ENCODE results near the gene ASIC5.
A peak's percentile ranks its signal among the peaks of the same experiment; 100 is the strongest.

Gene ASIC5

DNA sequence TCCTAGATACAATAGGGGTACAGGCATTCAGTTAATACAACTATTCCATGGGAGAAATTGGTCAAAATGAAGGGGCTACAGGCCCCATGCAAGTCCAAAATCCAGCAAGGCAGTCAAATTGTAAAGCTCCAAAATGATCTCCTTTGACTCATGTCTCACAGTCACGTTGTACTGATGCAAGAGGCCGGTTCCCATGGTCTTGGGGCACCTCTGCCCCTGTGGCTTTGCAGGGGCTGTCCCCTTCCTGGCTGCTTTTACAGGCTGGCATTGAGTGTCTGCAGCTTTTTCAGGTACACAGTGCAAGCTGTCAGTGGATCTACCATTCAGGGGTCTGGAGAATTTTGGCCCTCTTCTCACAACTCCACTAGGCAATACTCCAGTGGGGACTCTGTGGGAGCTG, 12.5 kb upstream of the ASIC5 start:
- no peak for DNase-seq

DNA sequence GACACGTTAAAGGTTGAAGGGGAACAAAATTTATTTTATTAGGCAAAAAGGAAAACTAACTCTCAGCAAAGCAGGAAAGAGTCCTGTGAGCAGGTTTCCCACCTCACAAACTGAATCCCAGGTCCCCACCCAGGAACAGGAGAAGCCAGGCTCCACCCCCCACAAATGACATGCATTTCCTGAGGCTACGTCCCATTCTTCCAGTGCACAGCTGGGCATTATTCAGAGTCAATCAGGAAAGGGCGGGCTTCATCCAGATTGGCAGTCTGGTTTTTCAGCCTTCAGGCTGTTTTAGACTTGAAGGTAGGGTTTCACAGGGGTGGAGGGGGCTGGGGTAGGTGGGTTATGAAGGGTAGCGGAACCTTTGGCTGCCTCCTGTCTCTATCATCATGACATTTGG, 11.9 kb upstream of the ASIC5 start:
- no peak for DNase-seq

DNA sequence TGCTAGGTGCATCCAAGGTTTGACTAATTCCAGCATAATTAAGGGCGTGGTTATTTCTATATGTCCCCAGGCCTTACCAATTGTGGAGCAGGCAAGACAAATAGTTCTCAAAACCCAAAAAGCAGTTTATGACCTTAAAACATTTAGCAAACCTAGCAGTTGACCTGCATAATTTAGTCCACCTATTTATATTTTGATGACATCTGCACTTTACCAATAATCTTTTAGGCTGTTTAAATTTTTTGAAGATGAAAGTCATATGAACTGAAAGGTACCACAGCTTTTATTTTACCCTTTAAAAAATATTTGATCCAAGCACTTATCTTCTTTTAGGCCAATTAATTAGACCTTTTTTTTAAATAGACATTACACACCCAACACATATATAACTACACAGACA, 9.8 kb upstream of the ASIC5 start:
- DNase-seq, result no peak

DNA sequence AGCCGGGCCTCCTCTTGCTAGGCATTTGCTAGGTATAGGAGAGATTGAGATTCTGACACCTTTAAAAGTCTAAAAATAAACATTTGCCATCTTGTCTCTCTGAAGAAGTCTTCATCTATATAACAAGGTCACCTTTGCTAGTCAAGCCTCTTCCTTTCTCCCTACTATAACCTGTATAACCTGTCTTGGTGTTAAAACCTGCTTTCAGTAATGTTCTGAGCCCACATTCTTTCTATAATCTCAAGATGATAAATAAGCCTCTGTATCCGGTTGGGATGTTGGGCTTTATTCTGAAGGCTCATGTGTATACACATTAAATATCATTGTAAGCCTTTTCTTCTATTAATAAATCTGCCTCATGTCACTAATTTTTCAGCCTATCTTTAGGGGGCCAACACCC, 10.2 kb downstream of the ASIC5 start:
- no peak for DNase-seq

DNA sequence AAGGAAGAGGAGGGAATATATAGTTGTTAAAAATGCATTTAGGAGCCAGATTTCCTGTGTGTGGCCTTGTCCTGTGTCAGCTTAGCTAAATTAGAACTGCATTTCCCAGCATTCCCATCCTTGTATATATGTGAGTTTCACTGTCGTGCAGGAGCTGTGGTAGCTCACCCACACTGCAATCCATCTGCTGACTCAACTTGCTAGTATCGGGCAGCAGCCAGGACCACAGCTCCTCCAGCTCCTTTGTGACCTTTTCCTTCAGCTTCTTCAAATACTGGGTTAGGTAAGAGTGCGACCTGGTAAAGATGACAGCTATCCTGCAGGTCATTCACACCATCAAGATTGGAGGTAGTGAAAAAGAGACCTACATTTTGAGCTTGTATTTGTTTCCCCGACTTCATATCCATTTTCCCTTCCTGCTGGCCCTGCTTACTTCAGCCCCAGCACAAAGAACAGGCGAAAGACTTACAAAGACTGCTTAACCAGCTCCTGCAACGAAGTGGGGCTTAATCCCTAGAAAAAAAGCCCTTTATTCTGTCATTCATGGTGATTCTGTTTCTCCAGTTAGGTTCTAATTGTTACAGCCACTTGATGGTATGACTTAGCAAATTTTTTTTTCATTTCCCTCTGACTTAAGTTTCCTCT, 11.4 kb downstream of the ASIC5 start:
- DNase-seq, result peak; percentile 13

DNA sequence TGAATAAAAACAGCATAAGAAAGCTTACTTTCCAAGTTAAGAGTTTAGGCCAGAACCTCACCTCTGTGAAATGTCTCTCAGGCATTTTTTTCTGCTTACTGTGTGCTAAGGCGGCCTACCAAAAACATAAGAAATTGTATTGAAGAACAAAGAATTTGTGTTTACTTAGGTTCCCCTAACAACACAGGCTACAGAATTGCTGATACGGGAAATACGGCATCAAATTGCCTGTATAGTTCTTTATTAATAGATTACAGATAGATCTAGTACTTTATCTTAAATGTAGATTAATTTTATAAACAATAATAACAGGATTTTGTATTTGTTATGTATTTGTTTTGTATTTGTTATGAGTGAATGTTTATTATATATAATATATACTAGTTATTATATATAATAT, 12.9 kb downstream of the ASIC5 start:
- no peak for DNase-seq

DNA sequence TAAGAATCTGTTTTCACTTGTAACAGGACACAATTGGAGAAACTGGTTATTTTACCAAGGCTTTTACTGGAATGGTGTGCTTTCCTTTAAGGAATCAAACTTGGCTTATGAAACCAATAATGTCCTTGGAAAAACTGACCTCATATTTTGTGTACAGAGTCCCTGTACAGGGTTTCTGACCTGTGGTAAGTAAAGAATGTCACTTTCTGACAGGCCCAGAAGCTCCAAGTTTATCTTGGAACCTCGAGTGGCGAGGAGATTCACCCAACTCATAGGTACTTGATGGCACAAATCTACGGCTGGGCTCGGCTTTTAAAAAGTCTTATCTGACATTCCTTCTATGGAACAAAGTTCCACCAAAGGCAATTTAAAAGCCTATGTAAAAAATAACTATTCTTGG, 17.0 kb downstream of the ASIC5 start:
- no peak for DNase-seq

DNA sequence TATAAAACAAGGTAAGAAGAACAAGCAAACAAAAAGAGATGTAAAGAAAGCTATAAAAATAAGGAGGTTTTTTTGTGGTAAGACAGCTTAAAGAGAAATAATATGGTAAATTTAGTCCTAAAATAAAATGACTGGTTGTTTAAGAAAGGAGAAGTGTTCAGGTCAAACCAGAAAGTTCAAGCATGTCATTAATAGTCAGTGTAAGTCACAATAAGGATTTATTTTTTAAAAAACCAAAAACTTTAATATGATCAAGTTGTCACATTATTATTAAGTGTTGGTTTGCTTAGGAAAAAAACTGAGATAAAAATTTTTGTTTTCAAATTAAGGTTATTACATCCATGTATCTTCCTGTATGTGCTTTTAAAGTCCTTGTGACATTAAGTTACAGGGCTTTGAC, 19.1 kb downstream of the ASIC5 start:
- no peak for DNase-seq

DNA sequence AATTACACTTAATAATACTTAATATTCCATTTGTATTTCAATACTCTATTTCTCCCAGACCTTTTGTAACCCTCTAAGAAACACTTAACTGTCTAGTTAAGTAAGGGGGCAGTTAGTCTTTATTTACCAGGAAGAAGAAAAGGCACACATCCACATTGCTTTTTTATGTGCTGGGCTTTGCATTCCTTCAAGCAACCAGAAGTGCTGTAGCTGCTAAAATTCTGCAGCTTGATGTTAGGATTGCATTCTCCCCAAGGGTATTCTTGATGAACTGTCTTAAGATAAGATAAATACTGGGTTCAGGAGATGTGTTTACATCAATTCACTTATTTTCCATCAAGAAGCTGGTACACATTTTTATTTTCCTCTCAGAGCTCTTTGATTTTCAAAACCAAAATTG, 24.0 kb downstream of the ASIC5 start:
- DNase-seq, result no peak

DNA sequence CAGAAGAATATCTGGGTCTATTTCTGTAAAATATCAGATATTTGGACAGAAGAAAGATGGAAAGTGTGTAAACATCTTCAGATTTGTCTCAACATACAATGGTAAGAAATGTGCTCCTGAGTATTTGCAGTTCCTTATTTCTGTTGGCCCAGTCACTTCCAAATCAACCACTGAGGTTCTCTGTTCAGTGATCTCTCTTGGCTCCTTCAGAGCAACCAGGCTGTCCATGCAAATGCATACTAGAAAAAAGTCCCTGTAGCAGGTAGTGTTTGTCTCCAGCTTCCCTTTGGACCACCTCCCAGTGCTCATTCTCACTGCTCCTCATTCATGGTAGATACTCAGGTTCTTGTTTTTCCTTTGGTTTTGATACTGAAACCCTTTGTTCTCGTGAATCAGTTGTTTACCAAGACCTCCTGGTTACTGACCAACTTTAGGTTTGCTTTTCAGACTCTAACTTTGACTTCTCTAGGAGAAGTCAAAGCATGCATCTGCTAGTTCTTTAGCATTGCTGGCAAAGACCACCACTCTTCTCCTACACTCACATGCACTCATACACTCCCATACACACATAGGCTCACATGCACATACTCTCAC, 28.8 kb downstream of the ASIC5 start:
- no peak for DNase-seq

DNA sequence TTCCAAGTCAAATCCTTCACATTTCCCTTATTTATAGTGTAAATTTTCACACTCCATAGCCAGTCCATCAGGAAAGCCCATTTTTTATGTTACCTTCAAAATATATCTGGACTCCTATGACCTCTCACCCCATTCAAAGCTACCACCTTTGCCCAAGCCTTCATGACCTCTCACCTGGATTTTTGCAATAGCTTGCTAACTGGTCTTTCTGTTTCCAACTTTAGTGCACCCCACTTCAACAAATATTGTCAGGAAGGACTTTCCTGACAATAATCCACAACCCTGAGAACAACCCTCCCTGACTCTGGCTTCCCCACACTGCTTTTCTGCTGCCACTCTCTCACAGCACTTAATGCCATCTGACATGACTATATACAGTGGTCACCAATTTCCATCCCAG, 33.4 kb downstream of the ASIC5 start:
- DNase-seq, result no peak

DNA sequence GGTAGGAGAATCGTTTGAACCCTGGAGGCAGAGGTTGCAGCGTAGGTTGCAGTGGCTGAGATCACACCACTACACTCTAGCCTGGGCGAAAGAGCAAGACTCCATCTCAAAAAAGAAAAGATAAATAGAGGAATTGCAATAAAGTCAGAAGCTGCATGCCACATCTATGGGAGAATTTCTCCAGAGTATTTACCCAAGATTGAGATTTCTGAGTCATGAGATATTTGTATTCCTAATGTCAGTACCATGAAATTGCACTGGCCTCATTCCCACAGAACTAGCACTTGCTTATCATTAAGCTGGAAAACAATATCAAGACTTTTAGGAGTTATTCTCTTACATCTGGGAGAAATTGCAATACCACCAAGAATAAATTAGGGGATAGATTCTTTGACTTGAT, 37.4 kb downstream of the ASIC5 start:
- DNase-seq, result no peak

DNA sequence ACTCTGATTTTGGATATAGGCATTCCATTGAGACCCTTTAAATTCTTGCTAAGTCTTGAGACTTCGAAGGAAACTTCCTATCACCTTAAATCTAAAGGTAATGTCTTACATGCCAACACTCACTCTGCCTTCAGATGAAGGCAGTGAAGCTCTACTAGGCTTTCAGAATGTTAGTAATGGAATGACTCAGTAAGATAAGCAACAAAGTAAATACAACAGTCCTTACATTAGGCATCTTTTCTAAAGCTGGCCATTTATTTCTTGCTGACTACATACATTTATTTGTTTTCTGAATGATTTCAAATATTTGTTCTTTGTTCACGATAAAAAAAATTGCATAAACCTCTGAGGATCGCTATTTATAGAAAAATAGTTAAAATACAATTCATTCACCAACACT, 43.5 kb downstream of the ASIC5 start:
- DNase-seq, result no peak

DNA sequence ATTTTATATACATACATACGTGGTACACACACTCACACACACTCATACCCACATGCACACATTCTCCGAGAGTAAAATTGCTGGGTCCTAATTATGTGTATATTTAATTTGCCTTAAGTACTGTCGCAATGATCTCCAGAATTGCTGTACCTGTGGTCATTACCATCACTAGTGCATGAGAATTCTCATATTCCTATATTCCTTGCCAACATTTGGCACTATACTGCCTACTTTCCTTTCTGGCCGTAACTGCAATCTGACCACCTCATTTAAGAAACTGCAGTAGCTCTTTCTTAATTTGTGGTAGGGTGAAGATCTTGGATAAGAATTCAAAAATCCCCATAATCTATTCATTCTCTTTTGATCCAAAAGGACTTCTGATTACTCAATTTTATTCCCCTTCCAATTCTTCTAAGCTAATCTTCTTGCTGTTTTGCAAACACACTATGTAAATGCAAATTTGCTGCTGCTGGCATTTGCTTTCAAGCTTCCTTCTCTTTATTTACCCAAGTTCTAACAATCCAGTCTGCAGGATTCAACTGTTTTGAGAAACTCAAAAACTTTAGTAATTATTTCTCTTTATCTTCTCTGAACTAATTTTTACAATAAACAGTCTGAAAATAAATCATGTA, 45.1 kb downstream of the ASIC5 start:
- no peak for DNase-seq

DNA sequence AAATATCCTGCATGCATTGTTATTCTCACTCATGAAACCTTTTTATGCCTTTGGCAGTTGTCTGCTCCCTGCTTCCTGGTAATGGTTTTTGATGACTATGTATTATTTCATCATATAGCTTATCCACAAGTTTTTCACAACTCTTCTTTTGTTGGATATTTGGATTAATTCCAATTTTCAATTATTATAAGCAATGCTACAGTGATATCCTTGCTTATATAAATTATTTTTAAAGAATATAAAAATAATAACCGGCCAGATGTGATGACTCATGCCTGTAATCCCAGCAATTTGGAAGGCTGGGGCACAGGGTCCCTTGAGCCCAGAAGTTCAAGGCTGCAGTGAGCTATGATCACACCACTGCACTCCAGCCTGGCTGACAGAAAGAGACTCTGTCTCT, 47.0 kb downstream of the ASIC5 start:
- DNase-seq, result no peak

DNA sequence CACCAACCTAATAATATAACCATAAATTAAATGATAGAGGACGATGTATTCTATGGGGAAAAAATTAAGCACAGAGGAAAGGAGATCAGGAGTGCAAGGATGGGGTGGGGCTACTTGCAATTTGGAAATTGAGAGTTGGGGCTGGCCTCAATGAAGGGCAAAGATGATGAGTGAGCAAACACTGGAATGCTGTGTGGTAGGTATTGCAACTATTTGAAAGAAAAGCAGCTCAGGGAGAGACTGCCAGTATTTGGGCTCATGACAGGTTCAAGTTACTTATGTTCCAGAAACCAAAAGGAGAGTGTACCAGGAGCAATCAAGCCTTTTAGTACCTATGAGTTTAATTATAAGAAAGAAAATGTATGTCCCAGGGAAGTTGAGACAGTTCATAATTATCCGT, 47.4 kb downstream of the ASIC5 start:
- DNase-seq, result no peak

DNA sequence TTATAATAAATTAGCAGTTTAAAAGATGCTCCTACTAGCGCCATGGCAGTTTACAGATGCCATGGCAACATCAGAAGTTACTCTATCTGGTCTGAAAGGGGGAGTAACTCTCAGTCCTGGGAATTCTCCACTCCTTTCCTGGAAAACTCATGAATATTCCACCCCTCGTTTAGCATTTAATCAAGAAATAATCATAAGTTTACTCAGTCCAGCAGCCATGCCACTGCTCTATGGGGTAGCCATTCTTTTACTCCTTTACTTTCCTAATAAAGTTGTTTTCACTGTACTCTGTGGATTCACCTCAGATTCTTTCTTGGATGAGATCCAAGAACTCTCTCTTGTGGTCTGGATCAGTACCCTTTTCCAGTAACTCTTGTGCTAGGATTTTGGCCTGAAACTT, 55.0 kb downstream of the ASIC5 start:
- DNase-seq, result no peak

DNA sequence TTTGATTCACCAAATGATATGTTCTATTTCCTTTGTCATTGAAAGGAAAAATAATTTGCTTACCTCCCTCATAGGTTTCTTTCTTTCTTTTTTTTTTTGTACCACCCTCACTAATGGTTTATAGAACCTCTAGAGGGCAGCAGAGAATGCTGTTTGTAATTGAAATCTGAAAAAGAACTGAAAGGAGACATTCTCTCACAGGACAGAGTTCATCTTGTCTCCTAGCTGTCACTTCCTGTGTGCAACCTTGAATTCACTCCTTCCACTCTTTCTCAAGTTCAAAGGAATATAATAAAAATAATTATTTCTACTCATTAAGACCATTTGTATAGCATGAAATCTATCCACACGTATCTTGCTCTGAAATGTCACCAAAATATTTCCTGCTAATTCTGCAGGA, 56.2 kb downstream of the ASIC5 start:
- peak; percentile 89 for DNase-seq

DNA sequence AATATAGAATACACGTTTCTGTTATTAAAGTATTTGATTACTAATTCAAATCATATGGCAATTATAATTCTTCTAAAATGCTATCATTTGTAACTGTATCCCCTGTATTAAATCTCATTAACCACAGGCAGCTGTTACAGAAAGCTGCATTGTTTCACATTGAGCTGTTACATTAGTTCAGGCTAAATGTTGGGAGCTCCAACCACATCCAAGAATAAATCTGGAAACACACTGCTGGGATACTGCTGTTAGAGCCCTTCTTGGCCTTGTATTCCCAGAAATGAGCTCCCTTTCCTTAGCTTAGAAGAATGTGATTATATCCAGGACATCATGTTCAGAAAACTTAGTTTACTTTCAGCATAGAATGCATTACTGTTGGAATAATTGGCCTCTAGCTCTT, 59.1 kb downstream of the ASIC5 start:
- peak; percentile 50 for DNase-seq

DNA sequence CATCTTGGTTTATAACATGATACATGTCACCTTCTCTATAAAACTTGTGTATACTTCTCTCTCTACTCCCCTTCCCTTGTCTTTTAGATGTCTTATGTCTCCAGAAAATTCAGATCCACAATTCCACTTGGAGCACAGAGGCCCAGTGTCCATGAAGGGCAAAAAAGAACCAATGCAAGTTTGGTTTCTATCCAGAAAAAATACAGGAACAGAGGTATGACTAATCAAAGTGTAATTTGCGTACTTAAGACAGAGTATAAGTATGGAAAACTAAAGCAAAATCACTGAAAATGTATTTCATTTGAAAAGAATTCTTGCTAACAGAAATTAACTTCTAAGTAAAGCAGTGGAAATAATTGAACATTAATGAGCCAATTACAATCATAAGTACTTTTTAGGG, 61.1 kb downstream of the ASIC5 start:
- DNase-seq, result no peak

DNA sequence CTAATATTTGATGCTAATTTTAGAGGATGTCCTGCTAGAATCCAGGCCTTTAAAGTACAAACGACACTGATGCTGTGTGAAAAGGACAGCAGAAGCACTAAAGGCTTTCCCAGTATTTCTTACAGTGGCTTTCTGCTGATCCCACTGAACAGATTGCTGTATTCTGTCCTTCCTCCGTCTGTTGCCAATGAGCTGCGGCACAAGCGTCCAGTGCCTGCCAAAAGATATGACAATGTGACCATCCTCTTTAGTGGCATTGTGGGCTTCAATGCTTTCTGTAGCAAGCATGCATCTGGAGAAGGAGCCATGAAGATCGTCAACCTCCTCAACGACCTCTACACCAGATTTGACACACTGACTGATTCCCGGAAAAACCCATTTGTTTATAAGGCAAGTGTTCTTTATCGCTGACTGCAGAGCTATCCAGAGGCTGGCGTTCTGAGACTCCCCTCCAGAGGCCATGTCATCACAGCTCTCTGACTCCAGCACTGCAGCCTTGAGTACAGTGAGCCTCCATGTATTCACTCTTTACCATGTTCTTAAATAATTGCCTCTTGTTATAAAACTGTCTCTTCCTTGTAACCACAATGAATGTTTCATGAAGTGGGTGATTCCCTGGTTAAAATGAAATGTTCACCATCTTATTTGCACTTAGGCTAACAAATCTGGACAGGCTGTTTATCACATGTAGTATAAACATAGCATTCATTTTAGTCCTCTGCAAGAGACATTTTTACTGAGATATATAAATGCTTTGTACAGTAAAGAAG, 63.7 kb downstream of the ASIC5 start:
- DNase-seq, result no peak

DNA sequence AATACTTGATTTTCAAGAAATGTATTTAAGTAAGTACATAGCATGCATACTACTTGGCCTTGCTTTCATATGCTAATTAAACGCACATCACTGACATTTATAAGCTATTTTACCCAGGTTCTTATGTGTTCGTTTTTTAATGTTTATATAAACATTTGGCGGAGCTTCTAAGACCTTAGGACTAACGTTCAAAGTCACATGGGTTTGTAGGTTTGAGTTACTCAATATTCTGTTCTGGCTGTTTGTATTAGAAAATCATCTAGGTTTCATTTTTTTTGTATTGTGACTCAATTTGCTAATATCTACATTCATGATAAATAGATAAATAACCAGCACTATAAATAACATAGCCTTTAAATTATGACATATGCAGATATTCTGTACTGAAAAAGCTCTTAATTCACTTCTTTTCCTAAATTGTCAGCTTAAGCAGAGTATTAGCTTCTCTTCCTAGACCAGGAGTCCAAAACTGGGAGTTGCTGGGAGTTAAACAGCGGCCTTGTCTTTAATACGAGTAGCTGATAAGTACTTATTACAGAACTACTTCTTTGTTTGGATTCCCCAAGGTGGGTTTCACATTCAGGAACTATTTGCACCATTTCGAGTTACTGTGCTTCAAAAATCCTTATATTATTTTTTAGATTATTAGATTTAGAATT, 65.3 kb downstream of the ASIC5 start:
- no peak for DNase-seq

DNA sequence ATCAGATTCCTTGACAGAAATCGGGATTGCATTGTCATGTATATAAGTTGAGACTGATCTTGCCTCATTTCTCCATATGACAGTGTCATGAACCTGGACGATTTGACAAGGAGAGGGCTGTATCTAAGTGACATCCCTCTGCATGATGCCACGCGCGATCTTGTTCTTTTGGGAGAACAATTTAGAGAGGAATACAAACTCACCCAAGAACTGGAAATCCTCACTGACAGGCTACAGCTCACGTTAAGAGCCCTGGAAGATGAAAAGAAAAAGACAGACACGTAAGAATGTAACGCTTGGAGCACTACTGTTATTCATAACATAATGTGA, 66.3 kb downstream of the ASIC5 start:
- no peak for DNase-seq
